Measurements from ENCODE around the gene POTEI.
"Not testable (repeated sequence)": the region's sequence is repeated elsewhere in the genome, so short reads cannot be mapped to it uniquely, and the experiment has no call there.

POTEI gene

DNA sequence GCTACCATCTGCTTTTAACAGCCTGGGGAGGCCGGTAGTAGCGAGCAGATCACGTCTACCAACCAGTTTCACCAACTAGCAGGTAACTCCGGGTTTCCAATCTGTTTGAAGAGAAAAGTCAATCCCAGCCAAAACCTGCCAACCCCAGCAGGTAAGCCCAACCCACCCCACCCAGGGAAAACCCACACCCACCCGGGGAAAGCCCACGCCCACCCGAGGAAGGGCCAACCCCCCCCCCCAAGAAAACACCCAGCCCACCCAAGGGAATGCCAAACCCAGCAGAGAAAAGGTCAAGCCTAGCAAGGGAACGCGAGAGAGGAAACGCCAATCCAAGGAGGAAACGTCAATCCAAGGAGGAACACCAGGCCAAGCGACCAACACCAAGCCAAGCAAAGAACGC lies at the start of gene POTEI:
TSS of gene POTEI (minus strand) at position 101 of the 400 bp plus-strand sequence. CDS start at position 8, 93 bp downstream.
- DNase-seq (ENCODE audit: low read depth) = not testable (repeated sequence)

DNA sequence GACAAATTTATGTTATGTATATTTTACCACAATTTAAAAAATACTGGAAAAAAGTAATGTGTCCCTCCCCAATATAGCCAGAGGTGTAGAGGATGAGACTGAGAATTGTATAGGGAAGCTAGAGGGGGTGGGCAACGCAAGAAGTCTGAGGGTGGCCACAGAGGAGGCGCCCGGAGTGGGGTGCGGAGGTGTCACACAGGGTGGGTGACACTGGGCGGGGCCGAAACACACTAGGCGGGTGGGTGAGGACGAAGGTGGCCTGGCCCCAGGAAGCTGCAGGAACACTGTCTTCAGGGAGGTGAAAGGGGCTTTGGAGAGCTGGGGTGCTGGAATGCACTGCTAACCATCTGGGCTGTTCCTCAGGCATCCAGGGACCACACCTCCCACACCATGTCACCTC lies 47.3 kb upstream of the POTEI start:
- not testable (repeated sequence) for DNase-seq (ENCODE audit: low read depth)

DNA sequence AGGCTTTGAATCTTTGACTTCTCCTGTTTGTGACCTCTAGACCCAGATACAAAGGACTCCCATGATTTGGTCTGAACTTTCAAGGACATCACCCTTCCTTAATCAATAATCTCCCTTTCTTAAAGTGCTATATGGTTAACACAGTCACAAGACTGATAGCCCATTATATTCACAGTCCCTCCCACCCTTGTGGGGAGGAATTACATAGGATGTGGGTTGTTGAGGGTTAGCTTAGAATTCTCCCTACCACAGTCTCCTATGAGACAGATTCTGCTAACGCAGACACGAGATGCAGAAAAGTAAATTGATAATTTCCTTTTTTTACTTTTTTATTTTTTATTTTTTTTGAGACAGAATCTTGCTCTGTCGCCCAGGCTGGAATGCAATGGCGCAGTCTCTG lies 45.0 kb upstream of the POTEI start:
- DNase-seq (ENCODE audit: low read depth) = not testable (repeated sequence)

DNA sequence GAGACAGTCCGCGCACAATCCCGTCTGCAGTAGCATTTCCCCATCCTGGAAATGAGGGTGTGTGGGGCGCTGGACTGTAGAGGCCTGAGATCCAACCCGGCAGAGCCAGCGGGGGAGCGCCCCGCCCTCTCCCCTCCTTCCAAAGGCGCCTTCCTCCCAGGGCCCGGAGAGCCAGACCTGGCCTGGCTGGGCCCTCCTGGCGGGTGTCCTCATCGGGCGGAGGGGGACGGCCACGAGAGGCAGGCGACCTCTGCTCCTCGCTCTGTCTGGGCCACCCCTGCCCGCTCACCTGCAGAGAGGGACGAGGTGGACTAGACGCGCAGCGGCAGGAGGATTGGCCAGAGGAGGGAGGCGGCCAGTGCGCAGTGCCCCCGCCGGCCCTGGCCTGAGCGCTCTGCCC lies 40.3 kb upstream of the POTEI start:
- DNase-seq (ENCODE audit: low read depth) = not testable (repeated sequence)

DNA sequence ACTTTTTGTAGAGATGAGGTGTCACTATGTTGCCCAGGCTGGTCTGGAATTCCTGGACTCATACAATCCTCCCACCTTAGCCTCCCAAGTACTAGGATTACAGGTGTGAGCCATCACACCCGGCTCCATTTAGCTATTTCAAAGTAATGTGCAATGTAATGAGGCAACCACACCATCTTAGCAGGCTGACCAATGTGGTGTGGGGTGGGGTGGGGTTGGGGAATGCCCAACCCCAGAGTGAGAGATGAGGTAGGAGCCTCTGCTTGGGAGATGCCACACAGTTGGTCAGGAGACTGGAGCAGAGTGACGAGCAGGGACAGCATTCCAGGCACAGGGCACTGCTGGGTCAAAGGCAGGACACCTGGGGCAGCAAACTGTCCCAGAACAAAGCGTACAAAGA lies 39.3 kb upstream of the POTEI start:
- not testable (repeated sequence) for DNase-seq (ENCODE audit: low read depth)

DNA sequence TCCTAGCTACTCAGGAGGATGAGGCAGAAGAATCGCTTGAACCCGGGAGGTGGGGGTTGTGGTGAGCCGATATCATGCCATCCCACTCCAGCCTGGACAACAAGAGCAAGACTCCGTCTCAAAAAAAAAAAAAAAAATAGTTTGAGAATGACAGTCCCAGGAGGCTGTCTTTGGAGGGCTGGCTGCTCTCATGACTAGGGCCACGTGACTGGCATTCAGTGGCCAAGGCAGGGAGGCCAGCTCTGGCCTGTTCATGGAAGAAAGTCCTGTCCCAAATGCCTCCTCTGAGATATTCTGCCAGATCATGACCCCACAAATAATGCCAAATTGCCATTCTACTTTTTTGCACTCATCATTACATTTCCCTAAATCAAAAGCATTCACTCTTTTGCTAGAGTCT lies 35.9 kb upstream of the POTEI start:
- not testable (repeated sequence) for DNase-seq (ENCODE audit: low read depth)

DNA sequence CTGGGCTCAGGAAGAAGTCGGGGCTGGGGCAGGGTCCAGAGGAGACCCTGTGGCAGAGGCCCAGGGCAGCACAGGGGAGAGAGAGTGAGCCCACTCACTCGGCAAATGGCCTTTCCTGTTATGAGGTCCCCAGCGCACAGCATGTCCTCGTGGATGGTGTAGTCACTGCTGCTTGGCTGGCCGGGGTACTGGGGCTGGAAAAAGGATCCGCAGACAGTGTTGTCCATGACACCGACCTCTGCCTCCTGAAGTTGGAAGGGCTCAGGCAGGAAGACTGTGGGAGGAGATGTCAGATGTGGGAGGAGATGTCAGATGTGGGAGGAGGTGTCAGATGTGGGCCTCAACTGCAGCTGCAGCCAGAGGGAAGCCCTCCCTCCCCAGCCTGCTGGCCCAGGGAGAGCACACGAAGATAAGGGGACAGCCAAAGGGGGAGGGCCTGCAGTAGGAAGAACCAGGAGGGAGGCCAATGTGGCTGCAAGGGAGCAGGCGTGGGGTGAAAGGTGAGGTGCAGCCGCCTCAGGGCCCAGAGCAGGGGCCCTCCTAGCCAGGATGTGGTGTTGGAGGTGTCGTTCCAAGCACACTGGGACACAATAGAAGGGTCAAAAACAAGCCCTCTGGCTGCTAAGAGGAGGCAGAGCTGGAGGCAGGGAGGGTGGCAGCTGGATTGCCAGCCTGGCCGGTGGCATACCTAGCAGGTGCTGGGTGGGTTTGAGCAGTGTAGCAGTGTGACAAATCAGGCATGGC lies 34.8 kb upstream of the POTEI start:
- not testable (repeated sequence) for DNase-seq (ENCODE audit: low read depth)

DNA sequence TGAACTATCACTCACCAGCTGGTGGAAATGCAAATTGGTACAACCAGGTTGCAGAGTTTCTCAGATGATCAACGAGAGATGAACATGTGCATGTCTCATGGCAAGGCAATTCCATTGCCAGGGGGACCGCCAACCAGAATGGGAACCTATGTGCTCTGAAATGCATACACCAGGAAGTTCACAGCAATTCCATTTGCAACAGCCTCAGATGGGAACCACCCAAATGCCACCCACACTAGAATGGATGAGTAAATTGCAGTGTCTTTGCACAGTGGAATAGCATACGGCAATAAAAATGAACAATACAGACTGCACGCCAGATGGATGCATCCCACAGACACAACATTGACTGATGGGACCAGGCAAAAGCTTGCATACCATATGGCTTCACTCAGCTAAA lies 33.7 kb upstream of the POTEI start:
- DNase-seq (ENCODE audit: low read depth) = not testable (repeated sequence)

DNA sequence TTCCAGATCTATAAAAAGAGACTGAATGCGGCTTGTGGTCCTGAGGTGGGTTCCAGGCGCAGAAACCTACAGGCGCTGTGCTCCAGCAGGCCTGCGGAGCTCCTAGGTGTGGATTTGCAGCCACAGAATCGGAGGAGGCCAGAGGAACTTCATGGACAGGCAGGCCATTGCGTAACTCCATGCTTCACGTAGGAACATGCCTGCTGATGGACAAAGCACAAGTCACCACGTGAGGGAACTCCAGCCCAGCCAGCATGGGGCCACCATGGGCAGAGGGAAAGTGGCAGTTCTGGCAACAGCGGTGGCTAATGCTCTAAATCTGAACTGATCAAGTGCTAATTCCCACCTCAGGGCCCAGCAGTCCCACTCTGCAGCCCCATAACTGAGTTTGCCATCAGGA lies 29.1 kb upstream of the POTEI start:
- DNase-seq (ENCODE audit: low read depth) = not testable (repeated sequence)

DNA sequence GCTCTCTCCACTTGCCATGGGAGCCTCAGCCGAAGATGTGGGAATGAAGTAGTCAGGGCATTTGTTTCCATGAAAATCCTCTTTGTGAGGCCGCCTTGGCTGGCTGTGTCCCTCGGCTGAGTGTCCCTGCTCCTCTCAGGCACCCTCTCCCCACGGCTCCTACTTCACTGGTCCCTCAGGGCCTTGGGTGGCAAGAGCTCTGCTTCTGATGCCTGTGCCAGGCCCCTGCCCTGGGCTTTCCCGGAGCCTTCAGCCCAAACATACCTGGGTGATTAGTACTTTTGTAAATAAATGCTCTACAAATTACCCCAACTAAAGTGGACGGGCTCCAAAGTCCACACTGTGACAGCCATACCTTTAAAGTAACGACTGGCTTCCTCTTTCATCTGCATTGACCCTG lies 27.5 kb upstream of the POTEI start:
- not testable (repeated sequence) for DNase-seq (ENCODE audit: low read depth)

DNA sequence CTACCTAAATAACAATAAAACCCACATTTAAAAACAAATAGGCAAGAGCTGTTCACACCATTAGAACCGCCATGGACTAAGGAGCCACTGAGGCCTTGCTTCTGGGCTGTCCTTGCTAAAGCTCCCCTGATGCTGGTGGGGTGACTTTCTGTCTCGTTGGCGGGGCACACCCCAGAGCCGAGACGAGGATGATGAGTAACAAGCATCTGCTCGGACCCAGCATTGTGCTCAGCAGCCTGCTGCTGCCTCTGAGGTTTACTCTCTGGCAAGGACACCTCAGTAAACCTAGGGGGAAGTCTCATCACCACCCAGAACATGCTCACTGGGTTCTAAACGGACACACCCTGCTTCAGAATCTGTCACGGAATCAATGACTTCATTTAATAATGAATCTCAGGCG lies 22.5 kb upstream of the POTEI start:
- DNase-seq (ENCODE audit: low read depth) = not testable (repeated sequence)

DNA sequence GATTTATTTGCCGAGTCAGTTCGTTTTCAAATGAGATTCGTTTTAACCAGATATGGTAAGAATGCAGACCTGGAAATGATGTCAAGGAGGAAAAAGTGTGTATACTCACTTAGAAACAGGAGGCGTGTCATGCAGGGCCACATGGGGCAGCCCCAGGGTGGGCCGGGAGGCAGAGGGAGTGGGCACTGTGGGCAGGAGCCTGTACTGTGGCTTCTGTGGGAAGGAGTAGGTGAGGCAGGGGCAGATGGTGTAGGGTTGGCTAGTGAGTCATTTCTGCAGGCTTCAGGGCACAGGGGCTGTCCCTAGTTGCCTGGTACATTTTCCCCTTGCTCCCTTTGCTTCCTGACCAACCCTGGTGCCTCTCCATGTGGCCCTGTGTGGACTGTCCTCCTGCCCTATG lies 22.1 kb upstream of the POTEI start:
- DNase-seq (ENCODE audit: low read depth) = not testable (repeated sequence)

DNA sequence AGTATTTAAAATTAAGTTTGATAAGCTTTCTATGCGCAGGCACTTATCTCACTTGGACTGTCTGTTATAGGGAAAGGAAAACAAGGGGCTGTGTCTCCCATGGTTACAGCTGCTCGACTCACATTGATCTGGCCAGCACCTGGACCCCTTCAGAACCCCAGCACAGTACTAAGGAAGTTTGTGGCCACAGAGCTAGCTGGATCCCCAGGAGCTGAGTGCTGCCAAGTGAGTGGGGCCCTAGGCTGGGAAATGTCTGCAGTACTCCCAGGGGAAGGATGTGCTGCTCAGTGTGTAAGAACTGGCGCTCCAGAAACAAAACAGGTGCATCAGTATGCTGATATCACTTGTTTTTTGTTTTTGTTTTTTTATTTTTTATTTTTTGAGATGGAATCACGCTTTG lies 21.1 kb upstream of the POTEI start:
- not testable (repeated sequence) for DNase-seq (ENCODE audit: low read depth)

DNA sequence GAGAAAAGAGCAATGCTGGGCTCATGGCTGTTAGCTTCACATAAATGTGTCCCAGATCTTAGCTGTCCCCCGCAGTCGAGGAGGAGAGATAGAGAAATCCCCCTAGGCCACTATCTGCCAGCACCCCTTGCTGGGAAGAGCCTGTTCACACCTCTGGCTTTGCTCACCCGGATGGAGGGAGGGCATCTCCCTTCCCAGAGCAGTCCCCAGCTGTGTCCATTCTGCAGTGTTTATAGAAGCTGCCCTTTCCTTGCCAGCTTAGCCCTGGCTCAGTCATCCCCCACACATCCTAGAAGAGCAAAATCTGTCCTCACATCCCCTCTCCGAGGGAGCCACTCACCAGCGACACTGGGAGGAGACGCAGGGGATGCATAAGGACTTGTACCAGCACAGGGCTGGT lies 20.4 kb upstream of the POTEI start:
- DNase-seq (ENCODE audit: low read depth) = not testable (repeated sequence)

DNA sequence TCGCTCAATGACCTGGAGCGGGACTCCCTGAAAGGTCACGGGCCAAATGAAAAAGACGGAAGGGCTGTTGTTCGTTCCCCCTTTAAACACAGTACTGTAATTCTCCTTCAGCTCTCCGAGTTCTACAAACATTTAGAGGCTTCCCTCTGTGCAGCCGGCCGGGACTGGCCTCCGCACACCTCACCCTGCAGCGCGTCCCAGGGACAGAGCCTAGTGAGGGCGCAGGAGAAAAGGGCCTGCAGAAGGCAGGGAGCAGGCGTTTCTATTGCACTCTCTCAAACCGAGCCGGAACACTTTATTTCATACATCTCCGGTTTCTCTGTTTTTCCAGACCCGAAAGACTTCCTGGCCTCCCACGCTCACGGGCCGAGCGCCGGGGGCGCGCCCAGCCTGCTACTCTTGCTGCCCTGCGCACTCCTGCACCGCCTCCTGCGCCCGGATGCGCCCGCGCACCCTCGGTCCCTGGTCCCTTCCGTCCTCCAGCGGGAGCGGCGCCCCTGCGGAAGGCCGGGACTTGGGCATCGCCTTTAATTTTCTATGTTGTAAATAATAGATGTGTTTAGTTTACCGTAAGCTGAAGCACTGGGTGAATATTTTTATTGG lies 18.3 kb upstream of the POTEI start:
- not testable (repeated sequence) for DNase-seq (ENCODE audit: low read depth)

DNA sequence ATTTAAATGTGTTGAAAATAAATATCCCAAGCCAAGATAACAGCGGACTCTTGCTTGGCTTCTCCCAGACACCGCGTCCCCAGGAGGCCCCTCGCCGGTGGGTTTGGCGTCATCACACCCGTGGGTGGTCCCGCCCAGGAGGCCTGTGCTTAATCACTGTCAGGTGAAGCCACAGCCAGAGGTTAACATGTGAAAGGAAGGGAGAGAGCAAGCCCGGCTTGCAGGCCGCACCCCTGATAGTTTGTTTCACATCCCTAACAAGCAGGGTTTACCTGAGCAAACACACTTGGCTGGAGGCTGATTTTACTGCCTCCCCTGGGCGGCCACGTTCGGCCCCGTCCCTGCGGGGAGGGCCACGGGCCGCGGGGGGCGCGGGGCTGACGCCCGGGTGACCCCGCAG lies 13.3 kb upstream of the POTEI start:
- not testable (repeated sequence) for DNase-seq (ENCODE audit: low read depth)

DNA sequence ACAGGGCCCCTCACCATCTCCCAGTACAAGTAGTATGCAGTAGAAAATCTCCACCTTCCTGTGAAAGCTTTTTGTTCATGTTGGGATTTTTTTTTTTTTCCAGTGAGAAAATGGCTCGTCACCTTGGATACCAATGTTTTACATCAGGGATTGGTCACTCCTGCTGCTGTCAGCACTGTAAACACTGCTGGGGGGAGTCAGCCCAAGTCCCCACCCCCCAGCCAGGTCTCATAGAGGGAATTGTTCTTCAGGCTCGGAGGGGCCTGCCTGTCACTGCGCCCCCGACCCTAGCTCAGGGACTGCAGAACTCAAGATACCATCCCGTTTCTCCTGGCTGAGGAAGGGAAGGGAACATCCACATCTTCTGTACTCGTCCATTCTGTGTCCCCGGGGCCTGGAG lies 11.9 kb upstream of the POTEI start, which contains the start of gene CFC1B:
TSS of gene CFC1B (plus strand) at position 231 of the 400 bp plus-strand sequence. CDS start 263 bp downstream, outside the sequence.
- DNase-seq (ENCODE audit: low read depth) = not testable (repeated sequence)

DNA sequence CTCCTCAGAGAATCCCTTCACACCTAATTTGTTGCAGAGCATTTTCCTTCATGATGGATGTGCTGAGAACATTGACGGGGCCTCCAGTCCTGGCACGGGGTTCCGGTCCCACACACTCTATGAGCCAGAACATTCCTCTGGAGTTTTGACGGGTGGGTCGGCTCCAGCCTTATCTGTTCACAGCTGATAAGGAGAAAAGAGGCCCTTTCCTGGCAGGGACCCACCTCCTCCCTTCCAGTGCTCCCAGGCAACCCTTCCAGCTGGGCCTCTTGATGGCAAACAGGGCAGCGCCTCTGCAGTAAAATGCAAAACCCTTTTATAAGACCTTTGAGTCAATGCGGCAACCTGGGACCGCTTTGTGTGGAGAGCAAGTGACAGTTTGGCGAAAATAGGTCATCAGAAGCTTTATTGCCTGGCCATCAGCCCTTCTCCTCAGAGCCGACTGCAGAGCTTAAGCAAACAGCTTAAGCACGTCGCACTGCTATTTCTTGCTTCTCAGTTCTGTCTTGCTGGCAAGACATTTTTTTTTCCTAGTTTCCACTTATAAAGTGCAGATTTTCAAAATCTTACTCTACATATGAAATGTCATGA lies 9.5 kb upstream of the POTEI start:
- not testable (repeated sequence) for DNase-seq (ENCODE audit: low read depth)

DNA sequence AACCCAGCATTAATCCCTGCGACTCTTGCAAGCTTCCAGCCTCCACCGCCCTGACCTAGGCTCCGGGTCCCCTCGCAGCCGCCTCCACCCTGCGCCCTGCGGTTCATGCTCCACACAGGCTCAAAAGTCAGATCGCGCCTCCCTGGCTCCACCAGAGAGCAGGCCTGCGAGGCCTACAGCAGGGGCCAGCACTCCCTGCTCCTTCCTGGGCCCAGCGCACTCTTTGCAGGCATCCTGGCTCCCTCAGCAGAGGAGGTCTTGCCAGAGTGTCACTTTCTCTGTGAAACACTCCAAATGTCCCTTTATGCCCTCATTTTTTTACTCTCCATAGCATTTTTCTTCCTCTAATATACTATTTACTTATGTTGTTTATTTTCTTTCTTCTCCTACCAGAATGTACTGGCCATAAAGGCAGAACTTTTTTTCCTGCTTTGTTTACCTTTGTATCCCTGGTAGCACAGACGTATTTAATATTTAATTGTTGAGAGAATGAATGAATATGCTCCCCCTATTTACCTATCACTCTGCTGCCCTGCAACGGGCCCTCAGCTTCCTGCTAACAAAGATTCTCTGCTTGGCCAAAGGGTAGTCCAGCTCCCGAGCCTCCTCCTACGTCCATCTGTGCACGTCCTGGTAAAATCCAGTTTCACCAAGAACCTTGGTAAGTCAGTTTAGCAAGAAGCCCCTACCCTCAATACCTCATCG lies 2.8 kb upstream of the POTEI start:
- DNase-seq (ENCODE audit: low read depth) = not testable (repeated sequence)

DNA sequence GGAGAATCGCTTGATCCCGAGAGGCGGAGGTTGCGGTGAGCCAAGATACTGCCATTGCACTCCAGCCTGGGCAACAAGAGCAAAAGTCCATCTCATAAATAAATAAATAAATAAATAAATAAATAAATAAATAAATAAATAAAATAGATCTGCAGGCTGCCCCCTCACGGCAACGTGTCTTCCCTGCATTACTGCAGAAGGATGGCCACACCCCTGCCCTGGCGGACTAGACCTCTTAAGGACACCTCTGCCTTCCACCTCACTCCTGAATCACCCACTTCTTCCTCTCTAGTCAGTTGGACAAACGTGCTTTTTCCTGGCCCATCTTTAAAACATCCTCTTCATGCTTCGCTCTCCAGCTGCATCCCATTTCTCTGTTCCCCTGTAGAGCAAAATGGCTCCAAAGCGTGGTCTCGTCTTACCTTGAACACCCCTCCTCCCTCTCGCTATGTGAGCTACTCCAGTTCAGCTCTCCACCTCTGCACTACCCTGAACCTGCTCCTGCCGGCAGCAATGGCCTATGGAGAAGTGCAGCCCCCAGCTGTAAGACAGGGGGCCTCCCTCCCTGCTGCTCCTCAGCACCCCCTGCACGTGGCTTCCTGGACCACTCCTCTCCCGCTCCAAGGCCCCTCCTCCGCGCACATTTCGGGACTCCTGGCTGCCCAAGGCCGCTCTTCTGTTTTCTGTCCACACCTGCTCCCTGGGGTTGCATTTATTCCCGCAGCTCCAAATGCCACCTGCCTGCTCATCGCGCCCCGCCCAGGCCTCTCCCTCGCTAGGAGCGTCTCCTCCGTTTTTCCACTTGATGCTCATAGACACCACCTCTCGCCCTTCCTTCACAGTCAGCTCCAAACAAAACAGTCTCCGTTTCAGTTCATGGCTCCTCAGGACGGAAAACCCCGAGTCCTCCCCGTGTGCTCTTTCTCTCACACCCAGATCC lies 1.9 kb upstream of the POTEI start:
- not testable (repeated sequence) for DNase-seq (ENCODE audit: low read depth)

DNA sequence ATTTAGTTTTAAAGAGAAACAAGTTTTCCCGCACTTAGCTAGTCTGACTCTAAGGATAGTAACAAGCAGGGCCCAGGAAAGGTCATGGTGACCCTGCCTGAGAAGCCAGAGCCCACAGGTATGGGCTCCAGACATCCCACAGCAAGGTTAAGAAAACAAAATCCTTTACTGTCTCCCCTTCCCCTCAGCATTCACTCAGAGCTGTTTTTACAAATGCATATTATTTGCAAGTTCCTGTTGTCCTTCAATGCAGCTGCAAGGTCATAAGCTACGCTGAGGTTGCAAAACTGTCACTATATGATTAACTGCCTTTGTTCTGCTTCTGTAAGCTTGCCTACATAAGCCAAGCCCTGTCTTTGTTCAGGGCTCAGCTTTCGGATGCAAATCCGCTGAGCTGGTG lies 18.1 kb downstream of the POTEI start:
- not testable (repeated sequence) for DNase-seq (ENCODE audit: low read depth)
